ENCODE data around the gene ARHGEF11. TPM values are rescaled to one million over a fixed set of nuclear protein-coding genes. Genes with fewer than 3 reads are reported as not detected.

Gene ARHGEF11
- total and polyA plus RNA-seq, 2 donors (not counting 1 experiment from before 2014, with no cell fraction given), result 1.0 to 4.6 TPM

GRCh38 chr1:156889802-156890580 lies 155.6 kb downstream of the ARHGEF11 start:
- POLR2A ChIA-PET, result no interaction called here
- peaks cover 15% of the 10 kb centered on the region for H3K4me1 Mint-ChIP-seq
- H4K20me1 ChIP-seq (ENCODE audit: control insufficient read depth, insufficient read depth, low read length, poor library complexity, severe bottlenecking), result no peaks in the 10 kb centered on the region
- H3K4me2 ChIP-seq (replicated peaks; ENCODE audit: low read depth, low read length, poor library complexity, severe bottlenecking), result no peak overlapping the region
- H3K9ac ChIP-seq (ENCODE audit: low read length), result no peak overlapping the region
- H3K4me3 ChIP-seq (ENCODE audit: control extremely low read depth in 1 of 5, extremely low read depth in 1 of 5, insufficient read depth in 1 of 5, low read depth in 2 of 5, low read length in 4 of 5), result no peak overlapping the region
- H3K27ac Mint-ChIP-seq, result no peak overlapping the region
- intact Hi-C loops (cut with micrococcal nuclease), result loop anchor here (1.0 to 2.0 kb wide), 2 partner anchors 51 to 265 kb away; no protein-coding TSS in a partner anchor
- peaks cover 21 to 24% of the 10 kb centered on the region in 2 donors for H3K4me1 ChIP-seq (ENCODE audit: control insufficient read depth in 2 of 2, insufficient read depth in 2 of 2, low read length in 2 of 2)
- DNase-seq (peak; percentile 67), ATAC-seq (ENCODE audit: low read depth) (peak; percentile 58)
- H3K4me3 Mint-ChIP-seq, result no peak overlapping the region
- CTCF ChIA-PET, result interaction anchor here (0.5 to 4.7 kb wide), 25 partner anchors 9 to 272 kb away, joined by 3 to 84 read pairs (median 4); no protein-coding TSS in a partner anchor
- 28% methylated on average over 6 of the region's 8 CpGs for WGBS (ENCODE audit: insufficient coverage)
- no peaks in the 10 kb centered on the region for H3K9me3 Mint-ChIP-seq (ENCODE audit: insufficient read depth)
- H3K27me3 ChIP-seq (replicated peaks in 1 of 4; ENCODE audit: control extremely low read depth in 1 of 4, control insufficient read depth in 3 of 4, insufficient read depth in 4 of 4, low read length in 3 of 4), result peaks cover 0 to 69% (median 28%) of the 10 kb centered on the region in 4 experiments
- H3K79me2 ChIP-seq (ENCODE audit: control insufficient read depth, insufficient read depth, low read length), result no peaks in the 10 kb centered on the region
- peaks cover 0 to 14% (median 0%) of the 10 kb centered on the region in 3 donors for H3K9me3 ChIP-seq (ENCODE audit: control extremely low read depth in 1 of 3, control insufficient read depth in 2 of 3, insufficient read depth in 1 of 3, low read length in 2 of 3)
- TF ChIP-seq EZH2 (IDR thresholded peaks at IDR 0.05; ENCODE audit: borderline replicate concordance, insufficient read depth, low read depth, low read length, poor library complexity, severe bottlenecking) (no peak), CTCF (IDR thresholded peaks at IDR 0.05) (peak; percentile 78)
- H3K27me3 Mint-ChIP-seq, result peaks cover 66% of the 10 kb centered on the region
- H3K36me3 ChIP-seq (replicated peaks in 1 of 2; ENCODE audit: control extremely low read depth in 1 of 2, control insufficient read depth in 1 of 2, extremely low read depth in 1 of 2, insufficient read depth in 2 of 2, low read length in 1 of 2), result no peaks in the 10 kb centered on the region
- no peak overlapping the region for H2AFZ ChIP-seq (ENCODE audit: insufficient read depth, low read depth, low read length, poor library complexity, severe bottlenecking)
- H3K27ac ChIP-seq (ENCODE audit: low read length in 2 of 2), result no peak overlapping the region

GRCh38 chr1:156887734-156888133 lies 157.8 kb downstream of the ARHGEF11 start:
- DNase-seq, result no peak
- H3K9me3 ChIP-seq (ENCODE audit: control extremely low read depth in 1 of 3, control insufficient read depth in 2 of 3, insufficient read depth in 1 of 3, low read length in 2 of 3), result peaks cover 0 to 9% (median 0%) of the 10 kb centered on the region in 3 donors
- H3K27me3 ChIP-seq (replicated peaks in 1 of 4; ENCODE audit: control extremely low read depth in 1 of 4, control insufficient read depth in 3 of 4, insufficient read depth in 4 of 4, low read length in 3 of 4), result peaks cover 0 to 59% (median 19%) of the 10 kb centered on the region in 4 experiments
- no peaks in the 10 kb centered on the region for H3K79me2 ChIP-seq (ENCODE audit: control insufficient read depth, insufficient read depth, low read length)
- Mint-ChIP-seq H3K27ac (no peak overlapping the region), H3K27me3 (peaks cover 68% of the 10 kb centered on the region), H3K4me1 (peaks cover 8% of the 10 kb centered on the region), H3K9me3 (ENCODE audit: insufficient read depth) (no peaks in the 10 kb centered on the region), H3K4me3 (no peak overlapping the region)
- ATAC-seq (ENCODE audit: low read depth), result no peak
- no peak overlapping the region for H2AFZ ChIP-seq (ENCODE audit: insufficient read depth, low read depth, low read length, poor library complexity, severe bottlenecking)
- H4K20me1 ChIP-seq (ENCODE audit: control insufficient read depth, insufficient read depth, low read length, poor library complexity, severe bottlenecking), result no peaks in the 10 kb centered on the region
- H3K36me3 ChIP-seq (replicated peaks in 1 of 2; ENCODE audit: control extremely low read depth in 1 of 2, control insufficient read depth in 1 of 2, extremely low read depth in 1 of 2, insufficient read depth in 2 of 2, low read length in 1 of 2), result no peaks in the 10 kb centered on the region
- H3K27ac ChIP-seq (ENCODE audit: low read length in 2 of 2), result no peak overlapping the region
- ChIA-PET CTCF (interaction anchor here (1.0 to 1.2 kb wide), 2 partner anchors 162 to 198 kb away, joined by 3 read pairs; no protein-coding TSS in a partner anchor), POLR2A (interaction anchor here (0.8 kb wide), 1 partner anchor 54 kb away, joined by 9 read pairs; no protein-coding TSS in a partner anchor)
- peaks cover 11 to 12% of the 10 kb centered on the region in 2 donors for H3K4me1 ChIP-seq (ENCODE audit: control insufficient read depth in 2 of 2, insufficient read depth in 2 of 2, low read length in 2 of 2)
- 53% methylated on average over 3 of the region's 6 CpGs for WGBS (ENCODE audit: insufficient coverage)
- no peak overlapping the region for H3K4me3 ChIP-seq (ENCODE audit: control extremely low read depth in 1 of 5, extremely low read depth in 1 of 5, insufficient read depth in 1 of 5, low read depth in 2 of 5, low read length in 4 of 5)
- H3K4me2 ChIP-seq (replicated peaks; ENCODE audit: low read depth, low read length, poor library complexity, severe bottlenecking), result no peak overlapping the region
- intact Hi-C loops (cut with micrococcal nuclease), result no loop called here
- no peak overlapping the region for H3K9ac ChIP-seq (ENCODE audit: low read length)
- TF ChIP-seq CTCF (IDR thresholded peaks at IDR 0.05), result no peak
- no peak for TF ChIP-seq EZH2 (IDR thresholded peaks at IDR 0.05; ENCODE audit: borderline replicate concordance, insufficient read depth, low read depth, low read length, poor library complexity, severe bottlenecking)

Measured in B cell (primary cell).